ENCODE measurements around the gene FBRS. TPM values are rescaled to one million over a fixed set of nuclear protein-coding genes. Genes with fewer than 3 reads are reported as not detected.

The FBRS gene
- polyA plus RNA-seq, 2 of the 4 experiments (the other 2 are of a cell fraction) = 5.9 to 33.3 TPM

DNA sequence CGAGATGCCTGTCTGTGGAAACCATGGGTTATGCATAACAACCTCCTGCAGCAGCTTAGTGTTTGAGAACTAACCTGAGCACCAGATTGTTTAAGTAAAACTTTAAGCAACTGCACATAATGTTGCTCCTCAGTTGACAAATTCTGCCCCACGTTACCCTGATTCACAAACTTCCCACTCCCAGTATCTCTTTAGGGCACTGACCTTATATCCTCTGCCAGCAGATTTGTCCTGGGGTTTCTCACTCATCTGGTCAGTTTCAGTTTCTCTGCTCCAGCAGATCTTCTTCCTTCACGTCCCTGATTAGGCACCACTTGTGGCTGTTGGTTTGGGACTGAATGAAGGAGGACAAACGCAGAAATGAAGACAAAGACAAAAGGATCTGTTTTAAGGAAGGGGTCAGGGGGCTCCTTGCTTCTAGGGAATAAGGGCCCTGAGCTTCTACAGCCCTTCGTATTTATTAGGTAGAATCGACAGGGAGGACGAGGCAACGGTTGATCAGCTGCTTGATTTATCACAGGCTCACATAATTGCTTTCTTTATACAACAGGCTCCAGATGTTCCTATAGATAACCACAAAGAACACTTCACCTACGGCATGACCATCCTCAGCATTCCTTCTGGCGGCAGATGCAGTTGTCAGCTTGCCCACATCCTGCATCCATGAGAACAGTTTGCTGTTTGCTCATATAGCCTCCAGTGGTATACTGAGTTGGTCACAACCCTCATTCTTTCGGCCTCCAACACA, 34.5 kb upstream of the FBRS start (continued):
- TF ChIP-seq, protein P1, sequence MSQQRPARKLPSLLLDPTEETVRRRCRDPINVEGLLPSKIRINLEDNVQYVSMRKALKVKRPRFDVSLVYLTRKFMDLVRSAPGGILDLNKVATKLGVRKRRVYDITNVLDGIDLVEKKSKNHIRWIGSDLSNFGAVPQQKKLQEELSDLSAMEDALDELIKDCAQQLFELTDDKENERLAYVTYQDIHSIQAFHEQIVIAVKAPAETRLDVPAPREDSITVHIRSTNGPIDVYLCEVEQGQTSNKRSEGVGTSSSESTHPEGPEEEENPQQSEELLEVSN (IDR thresholded peaks at IDR 0.05; ENCODE audit: borderline replicate concordance, low read depth) = no peak
- TF ChIP-seq HOXA7 (CRISPR knock-in tag; IDR thresholded peaks at IDR 0.05) (no peak), RAD21 (conservative IDR thresholded peaks at IDR 0.05 in 1 of 2, IDR thresholded peaks at IDR 0.05 in 1 of 2) (no peak), MAFK (IDR thresholded peaks at IDR 0.05; ENCODE audit: partially characterized antibody) (no peak)

GRCh38 chr16:30626236-30626635, 32.0 kb upstream of the FBRS start:
- no peak for TF ChIP-seq KDM1A (IDR thresholded peaks at IDR 0.05; ENCODE audit: low read depth)
- TF ChIP-seq RAD21 (conservative IDR thresholded peaks at IDR 0.05 in 1 of 2, IDR thresholded peaks at IDR 0.05 in 1 of 2) = no peak
- no peak for TF ChIP-seq CBX8 (IDR thresholded peaks at IDR 0.05)
- no peak for TF ChIP-seq CHD4 (IDR thresholded peaks at IDR 0.05; ENCODE audit: borderline replicate concordance)
- TF ChIP-seq, protein P2, sequence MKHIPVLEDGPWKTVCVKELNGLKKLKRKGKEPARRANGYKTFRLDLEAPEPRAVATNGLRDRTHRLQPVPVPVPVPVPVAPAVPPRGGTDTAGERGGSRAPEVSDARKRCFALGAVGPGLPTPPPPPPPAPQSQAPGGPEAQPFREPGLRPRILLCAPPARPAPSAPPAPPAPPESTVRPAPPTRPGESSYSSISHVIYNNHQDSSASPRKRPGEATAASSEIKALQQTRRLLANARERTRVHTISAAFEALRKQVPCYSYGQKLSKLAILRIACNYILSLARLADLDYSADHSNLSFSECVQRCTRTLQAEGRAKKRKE (CRISPR knock-in tag; IDR thresholded peaks at IDR 0.05; ENCODE audit: low read depth) = no peak
- no peak for TF ChIP-seq FOSL2 (IDR thresholded peaks at IDR 0.05)
- no peak for TF ChIP-seq FOSL2 (CRISPR knock-in tag; IDR thresholded peaks at IDR 0.05)
- TF ChIP-seq TP53 (CRISPR knock-in tag; IDR thresholded peaks at IDR 0.05) = no peak
- no peak for TF ChIP-seq GATA3 (IDR thresholded peaks at IDR 0.05; ENCODE audit: borderline replicate concordance)
- TF ChIP-seq POLR2AphosphoS2 (conservative IDR thresholded peaks at IDR 0.05; ENCODE audit: low read length) = no peak
- no peak for TF ChIP-seq CHD2 (IDR thresholded peaks at IDR 0.05; ENCODE audit: low read length, partially characterized antibody)
- no peak for TF ChIP-seq HOXA7 (CRISPR knock-in tag; IDR thresholded peaks at IDR 0.05)
- TF ChIP-seq HEYL (CRISPR knock-in tag; IDR thresholded peaks at IDR 0.05) = no peak
- TF ChIP-seq ZNF302 (CRISPR knock-in tag; IDR thresholded peaks at IDR 0.05) = no peak
- TF ChIP-seq MAFK (IDR thresholded peaks at IDR 0.05; ENCODE audit: partially characterized antibody) = no peak
- CTCF ChIA-PET = interaction anchor here (1.1 to 8.3 kb wide), 4 partner anchors 13 to 197 kb away, joined by 6 to 120 read pairs (median 16); partner anchors contain the start of genes DCTPP1 and ZNF689
- POLR2A ChIA-PET = no interaction called here
- ATAC-seq = no peak
- no peaks in the 10 kb centered on the region for H3K9me3 ChIP-seq
- no peak overlapping the region for H3K4me2 ChIP-seq
- no peak for FAIRE-seq
- DNase-seq (ENCODE audit: low read depth in 1 of 2, low spot score in 1 of 2) = no peak
- H3K4me3 ChIP-seq = no peak overlapping the region
- 91% methylated on average over 9 of the region's 9 CpGs for WGBS (ENCODE audit: missing lambda C conversion rate)
- no peaks in the 10 kb centered on the region for H3K4me1 ChIP-seq
- H3K27ac ChIP-seq = no peak overlapping the region

DNA sequence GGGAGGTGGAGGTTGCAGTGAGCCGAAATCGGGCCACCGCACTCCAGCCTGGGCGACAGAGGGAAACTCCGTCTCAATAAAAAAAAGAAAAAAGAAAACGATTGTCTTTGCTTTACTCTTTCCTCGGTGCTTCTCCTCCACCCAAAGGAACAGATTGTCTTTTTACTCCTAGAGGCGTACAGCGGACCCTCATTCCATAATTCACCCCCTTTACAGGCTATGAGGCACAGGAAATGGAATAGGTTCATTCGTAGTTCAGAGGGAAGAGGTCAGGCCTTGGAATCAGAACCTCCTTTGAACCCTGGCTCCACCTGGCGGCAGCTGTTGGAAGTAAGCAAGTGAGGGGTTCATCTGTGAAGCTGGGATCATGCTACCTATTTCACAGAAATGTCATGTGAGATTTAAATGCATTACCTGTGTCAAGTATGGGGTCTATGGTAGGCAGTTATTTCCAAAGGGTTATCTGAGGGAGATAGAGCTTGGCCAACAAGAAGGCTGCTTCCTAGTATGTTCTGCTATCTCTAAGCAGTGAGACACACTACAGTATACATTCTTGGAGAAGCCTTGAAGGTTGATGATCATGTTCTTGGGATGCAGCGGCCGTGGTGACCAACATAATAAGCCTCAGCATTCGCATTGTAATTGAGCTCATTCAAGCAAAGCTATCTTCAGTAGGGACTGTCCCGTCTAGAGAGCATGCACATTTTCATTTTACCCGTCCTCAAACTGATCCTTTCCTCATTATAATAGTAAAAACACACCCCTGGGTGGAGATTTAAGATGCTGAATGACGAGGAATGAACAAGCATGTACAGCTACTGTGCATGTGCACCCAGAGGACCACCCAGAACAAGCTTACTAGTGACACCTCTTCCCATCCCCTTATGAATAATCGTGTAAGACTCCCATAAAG, 29.3 kb upstream of the FBRS start:
- no peak for FAIRE-seq
- ChIA-PET CTCF (interaction anchor here (0.6 to 8.3 kb wide), 52 partner anchors 9 to 586 kb away, joined by 3 to 120 read pairs (median 5); partner anchors contain the start of genes DCTPP1, GDPD3, PRR14 and SEPHS2), POLR2A (interaction anchor here (0.6 to 1.6 kb wide), 5 partner anchors 57 to 199 kb away, joined by 3 to 8 read pairs (median 4); partner anchors contain the start of genes DCTPP1 and ZNF688)
- 18% methylated on average over 18 of the region's 18 CpGs for WGBS (ENCODE audit: missing lambda C conversion rate)
- Histone ChIP-seq H3K9me3 (no peaks in the 10 kb centered on the region), H3K27ac (peak overlapping the region; percentile 58 to 78), H3K4me1 (no peaks in the 10 kb centered on the region), H3K4me3 (peak overlapping the region; percentile 34), H3K4me2 (peak overlapping the region; percentile 68)
- ATAC-seq = peak; percentile 95 to 99
- peak; percentile 73 to 86 for DNase-seq (ENCODE audit: low read depth in 1 of 2, low spot score in 1 of 2)
- TF ChIP-seq PHF8 (IDR thresholded peaks at IDR 0.05; ENCODE audit: borderline replicate concordance, low read depth) = no peak
- TF ChIP-seq REST (IDR thresholded peaks at IDR 0.05) = no peak
- TF ChIP-seq POLR2AphosphoS2 (conservative IDR thresholded peaks at IDR 0.05; ENCODE audit: low read length) = no peak
- TF ChIP-seq FOXS1 (CRISPR knock-in tag; IDR thresholded peaks at IDR 0.05) = no peak
- TF ChIP-seq ESRRA (IDR thresholded peaks at IDR 0.05; ENCODE audit: borderline replicate concordance, low read length) = no peak; the same call in 1 of the 2 replicates
- TF ChIP-seq ZSCAN20 (CRISPR knock-in tag; IDR thresholded peaks at IDR 0.05) = no peak
- TF ChIP-seq, protein P3, sequence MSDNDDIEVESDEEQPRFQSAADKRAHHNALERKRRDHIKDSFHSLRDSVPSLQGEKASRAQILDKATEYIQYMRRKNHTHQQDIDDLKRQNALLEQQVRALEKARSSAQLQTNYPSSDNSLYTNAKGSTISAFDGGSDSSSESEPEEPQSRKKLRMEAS (IDR thresholded peaks at IDR 0.05) = peak; percentile 50
- peak; percentile 89 for TF ChIP-seq RARB (CRISPR knock-in tag; IDR thresholded peaks at IDR 0.05)
- no peak for TF ChIP-seq RFX5 (IDR thresholded peaks at IDR 0.05)
- TF ChIP-seq EHMT2 (IDR thresholded peaks at IDR 0.05; ENCODE audit: low read depth) = no peak
- peak; percentile 88 for TF ChIP-seq SMC3 (IDR thresholded peaks at IDR 0.05)
- TF ChIP-seq KDM5A (IDR thresholded peaks at IDR 0.05) = no peak

All from A549 (cell line).